Measurements from ENCODE around the gene IQSEC1.

Gene IQSEC1

DNA sequence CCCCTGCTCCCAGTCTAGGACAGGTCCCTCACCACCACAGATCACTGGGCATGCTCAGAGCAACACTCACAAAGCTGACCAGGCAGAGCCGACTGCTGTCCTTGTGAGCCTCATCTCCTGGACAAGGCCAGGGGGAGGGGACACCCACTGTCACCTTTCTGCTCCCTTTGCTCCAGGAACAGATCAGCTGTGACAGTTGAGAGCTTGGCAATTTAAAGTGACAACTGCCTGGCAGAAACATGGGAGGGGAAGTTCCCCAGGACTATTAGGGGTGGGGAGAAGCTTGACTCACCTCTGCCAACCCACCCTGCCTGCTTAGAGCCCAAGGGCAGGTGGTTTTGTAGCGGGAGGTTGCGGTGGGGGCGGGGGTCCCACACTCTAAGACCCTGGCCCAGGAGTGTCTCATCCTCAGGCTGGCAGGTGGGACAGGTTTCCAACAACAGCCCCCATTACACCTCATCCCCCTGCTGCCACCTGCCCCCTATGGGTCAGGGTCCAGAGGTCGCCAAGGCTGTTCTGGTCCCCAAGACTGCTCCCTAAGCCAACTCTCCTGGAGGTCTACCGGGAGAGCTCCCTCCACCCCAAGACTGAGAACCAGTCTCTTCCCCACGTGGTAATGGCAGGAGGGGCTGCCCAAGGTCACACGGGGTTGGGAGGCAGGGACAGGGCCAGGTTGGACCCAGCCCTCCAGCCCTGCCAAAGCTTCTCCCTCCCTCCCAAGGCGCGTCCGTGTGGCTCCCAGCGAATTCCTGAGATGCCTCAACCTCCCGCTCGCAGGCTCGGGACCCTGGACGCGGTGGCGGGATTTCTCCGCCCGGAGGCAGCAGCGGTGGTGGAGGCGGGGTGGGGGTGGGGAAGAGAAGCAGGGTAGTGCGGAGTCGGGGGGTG lies 80.4 kb downstream of the IQSEC1 start:
- DNase-seq, result no peak
- Histone ChIP-seq H3K9me3 (ENCODE audit: control insufficient read depth, low read length) (no peaks in the 10 kb centered on the region), H3K36me3 (ENCODE audit: control insufficient read depth, insufficient read depth, low read length) (peaks cover 12% of the 10 kb centered on the region), H3K27ac (ENCODE audit: insufficient read depth, low read length, poor library complexity, severe bottlenecking) (no peak overlapping the region), H3K27me3 (replicated peaks; ENCODE audit: control insufficient read depth, insufficient read depth, low read length, poor library complexity, severe bottlenecking) (no peaks in the 10 kb centered on the region), H3K4me1 (ENCODE audit: control insufficient read depth, insufficient read depth, low read length, poor library complexity, severe bottlenecking) (peaks cover 27% of the 10 kb centered on the region), H3K4me3 (ENCODE audit: insufficient read depth, low read depth, low read length, poor library complexity, severe bottlenecking) (peak overlapping the region; percentile 54)

DNA sequence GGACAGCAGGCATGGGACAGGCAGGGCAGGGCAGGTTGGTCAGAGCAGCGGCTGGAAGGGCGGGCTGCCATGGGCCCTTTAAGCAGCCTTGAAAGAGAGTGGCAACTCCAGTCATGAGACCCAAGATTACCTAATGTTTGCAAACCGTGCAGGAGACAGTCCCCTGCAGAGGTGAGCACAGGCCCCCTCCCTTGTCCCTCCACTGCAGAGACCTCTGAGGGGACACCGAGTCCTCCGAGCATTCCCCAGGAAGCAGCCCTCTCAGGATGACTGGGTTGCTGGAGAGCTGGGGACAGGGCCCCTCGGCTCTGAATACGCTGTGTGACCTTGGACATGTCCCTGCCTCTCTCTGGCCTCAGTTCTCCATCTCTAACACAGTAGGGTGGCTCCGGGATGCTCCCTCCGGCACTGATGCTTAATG lies 81.4 kb downstream of the IQSEC1 start:
- peaks cover 7% of the 10 kb centered on the region for H3K36me3 ChIP-seq (ENCODE audit: control insufficient read depth, insufficient read depth, low read length)
- DNase-seq, result no peak
- no peak overlapping the region for H3K4me3 ChIP-seq (ENCODE audit: insufficient read depth, low read depth, low read length, poor library complexity, severe bottlenecking)
- H3K27me3 ChIP-seq (replicated peaks; ENCODE audit: control insufficient read depth, insufficient read depth, low read length, poor library complexity, severe bottlenecking), result no peaks in the 10 kb centered on the region
- peaks cover 27% of the 10 kb centered on the region for H3K4me1 ChIP-seq (ENCODE audit: control insufficient read depth, insufficient read depth, low read length, poor library complexity, severe bottlenecking)
- H3K27ac ChIP-seq (ENCODE audit: insufficient read depth, low read length, poor library complexity, severe bottlenecking), result no peak overlapping the region
- no peaks in the 10 kb centered on the region for H3K9me3 ChIP-seq (ENCODE audit: control insufficient read depth, low read length)

DNA sequence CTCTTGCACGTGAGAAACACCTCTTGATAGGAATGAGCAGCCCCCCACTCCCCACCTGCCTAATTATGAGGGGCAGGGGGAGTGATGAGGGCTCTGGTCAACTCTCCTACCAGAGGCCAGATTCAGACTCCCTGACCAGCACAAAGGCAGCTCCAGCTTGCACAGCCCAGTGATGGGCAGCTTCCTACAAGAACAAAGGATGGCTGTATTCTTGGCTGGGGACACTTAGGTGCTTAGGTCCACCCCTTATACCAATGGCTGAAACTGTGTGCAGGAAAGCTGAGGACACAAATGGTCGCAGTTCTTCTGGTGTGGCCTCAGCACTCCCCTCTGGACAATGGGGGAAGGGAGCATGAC lies 81.8 kb downstream of the IQSEC1 start:
- H3K36me3 ChIP-seq (ENCODE audit: control insufficient read depth, insufficient read depth, low read length), result peaks cover 9% of the 10 kb centered on the region
- no peaks in the 10 kb centered on the region for H3K9me3 ChIP-seq (ENCODE audit: control insufficient read depth, low read length)
- no peak overlapping the region for H3K4me3 ChIP-seq (ENCODE audit: insufficient read depth, low read depth, low read length, poor library complexity, severe bottlenecking)
- peaks cover 27% of the 10 kb centered on the region for H3K4me1 ChIP-seq (ENCODE audit: control insufficient read depth, insufficient read depth, low read length, poor library complexity, severe bottlenecking)
- H3K27ac ChIP-seq (ENCODE audit: insufficient read depth, low read length, poor library complexity, severe bottlenecking), result no peak overlapping the region
- no peaks in the 10 kb centered on the region for H3K27me3 ChIP-seq (replicated peaks; ENCODE audit: control insufficient read depth, insufficient read depth, low read length, poor library complexity, severe bottlenecking)
- DNase-seq, result no peak

DNA sequence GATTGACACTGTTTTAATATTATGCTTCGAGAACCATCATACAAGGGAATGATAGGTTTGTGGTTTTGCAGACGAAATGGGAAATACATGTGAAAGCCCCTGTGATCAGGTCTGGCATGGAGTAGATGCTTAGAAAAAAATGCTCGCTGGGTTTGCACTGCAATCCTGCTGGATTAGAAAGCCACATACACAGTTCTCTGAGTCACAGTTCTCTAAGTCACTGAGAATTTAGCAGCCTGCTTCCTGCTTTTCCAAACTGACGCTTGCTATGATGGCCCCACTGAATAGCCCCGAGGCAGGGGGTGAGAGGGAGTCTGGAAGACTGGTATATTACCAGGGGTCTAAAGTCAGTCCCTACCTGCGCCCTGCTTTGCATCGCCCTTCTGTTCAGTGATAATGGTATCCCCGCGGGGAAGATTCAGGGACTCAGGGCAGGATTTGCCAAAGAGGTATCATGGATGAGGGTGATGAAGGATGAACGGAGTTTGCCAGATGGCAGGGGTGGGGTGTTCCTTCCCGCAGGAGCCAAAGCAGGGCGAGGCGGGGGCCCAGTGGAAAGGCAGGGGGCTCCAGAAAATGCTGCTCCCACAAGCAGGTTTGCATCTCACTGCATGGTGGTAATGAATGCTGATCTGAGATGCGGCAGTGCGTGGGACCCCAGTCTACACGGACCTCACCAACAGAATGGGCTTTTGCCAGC lies 82.3 kb downstream of the IQSEC1 start:
- no peak overlapping the region for H3K27ac ChIP-seq (ENCODE audit: insufficient read depth, low read length, poor library complexity, severe bottlenecking)
- H3K27me3 ChIP-seq (replicated peaks; ENCODE audit: control insufficient read depth, insufficient read depth, low read length, poor library complexity, severe bottlenecking), result no peaks in the 10 kb centered on the region
- DNase-seq, result no peak
- H3K36me3 ChIP-seq (ENCODE audit: control insufficient read depth, insufficient read depth, low read length), result peaks cover 11% of the 10 kb centered on the region
- H3K4me3 ChIP-seq (ENCODE audit: insufficient read depth, low read depth, low read length, poor library complexity, severe bottlenecking), result no peak overlapping the region
- H3K4me1 ChIP-seq (ENCODE audit: control insufficient read depth, insufficient read depth, low read length, poor library complexity, severe bottlenecking), result peaks cover 27% of the 10 kb centered on the region
- no peaks in the 10 kb centered on the region for H3K9me3 ChIP-seq (ENCODE audit: control insufficient read depth, low read length)

DNA sequence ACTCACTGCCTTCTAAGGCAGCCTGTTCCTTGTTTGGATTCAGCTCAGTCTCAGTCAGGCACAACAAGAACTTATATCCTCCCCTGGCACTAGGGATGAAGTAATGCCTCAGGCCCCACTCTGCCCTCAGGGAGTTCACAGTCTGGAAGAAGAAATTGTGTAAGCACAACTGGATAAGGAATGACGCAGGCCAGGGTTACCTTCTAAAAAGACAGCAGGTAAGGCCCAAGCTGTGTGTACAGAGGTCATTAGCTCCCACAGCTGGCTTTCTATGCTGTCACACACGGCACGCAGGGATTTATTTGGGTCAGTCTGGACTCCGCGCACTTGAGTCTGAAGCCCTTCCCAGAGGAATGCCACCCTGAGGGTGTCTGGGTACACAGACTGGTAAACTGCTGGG lies 82.9 kb downstream of the IQSEC1 start:
- peaks cover 11% of the 10 kb centered on the region for H3K36me3 ChIP-seq (ENCODE audit: control insufficient read depth, insufficient read depth, low read length)
- DNase-seq, result no peak
- H3K27ac ChIP-seq (ENCODE audit: insufficient read depth, low read length, poor library complexity, severe bottlenecking), result no peak overlapping the region
- no peaks in the 10 kb centered on the region for H3K27me3 ChIP-seq (replicated peaks; ENCODE audit: control insufficient read depth, insufficient read depth, low read length, poor library complexity, severe bottlenecking)
- peaks cover 23% of the 10 kb centered on the region for H3K4me1 ChIP-seq (ENCODE audit: control insufficient read depth, insufficient read depth, low read length, poor library complexity, severe bottlenecking)
- H3K9me3 ChIP-seq (ENCODE audit: control insufficient read depth, low read length), result no peaks in the 10 kb centered on the region
- no peak overlapping the region for H3K4me3 ChIP-seq (ENCODE audit: insufficient read depth, low read depth, low read length, poor library complexity, severe bottlenecking)

DNA sequence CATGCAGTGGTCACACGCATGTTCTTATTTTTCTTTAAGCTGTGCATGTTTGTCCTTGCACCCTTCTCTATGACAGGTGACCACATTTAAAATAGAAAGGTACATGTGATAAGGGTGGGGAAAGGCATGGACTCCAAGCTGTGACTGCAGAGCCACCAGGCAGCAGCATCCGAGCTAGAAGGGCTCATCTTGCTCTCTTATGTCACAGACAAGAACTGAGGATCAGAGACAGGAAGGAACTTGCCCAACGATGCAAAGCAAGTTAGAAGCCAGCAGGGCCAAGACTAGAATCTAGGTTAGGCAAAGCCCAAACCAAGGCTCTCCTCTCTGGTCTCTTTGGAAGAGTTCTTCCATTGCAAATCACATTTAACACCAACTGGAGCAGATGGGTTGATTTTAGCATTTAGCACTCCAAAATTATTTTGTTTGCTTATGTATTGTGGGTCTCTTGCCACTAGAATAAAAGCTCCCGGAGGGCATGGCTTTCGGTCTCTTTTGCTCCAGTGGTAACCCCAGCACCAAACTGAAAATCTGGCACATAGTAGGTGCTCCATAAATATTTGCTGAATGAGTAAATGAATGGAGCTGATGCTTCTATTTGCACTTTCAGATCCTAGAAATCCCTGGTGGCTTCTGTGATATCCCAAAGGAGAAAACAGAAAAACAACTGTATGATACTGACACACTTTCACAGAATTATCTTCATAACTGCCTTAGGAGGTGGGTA lies 84.3 kb downstream of the IQSEC1 start:
- no peaks in the 10 kb centered on the region for H3K27me3 ChIP-seq (replicated peaks; ENCODE audit: control insufficient read depth, insufficient read depth, low read length, poor library complexity, severe bottlenecking)
- no peak for DNase-seq

DNA sequence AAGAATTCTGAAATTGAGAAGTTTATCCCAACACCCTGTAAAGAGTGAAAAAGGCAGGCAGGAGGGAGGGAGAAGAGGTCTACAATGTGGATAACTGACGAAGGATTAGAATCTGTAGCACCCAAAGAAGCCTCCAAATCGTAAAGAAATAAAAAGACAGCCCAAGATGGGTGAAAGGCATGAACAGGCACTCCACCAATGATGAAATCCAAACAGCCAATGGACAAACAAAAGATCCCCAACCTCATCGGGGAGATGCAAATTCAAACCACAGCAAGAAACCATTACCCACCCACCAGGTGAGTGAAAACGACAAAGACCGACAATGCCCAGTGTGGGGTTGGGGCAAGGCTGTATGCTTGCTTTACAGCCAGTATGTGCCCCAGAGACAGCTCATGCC lies 85.6 kb downstream of the IQSEC1 start:
- Histone ChIP-seq H3K27ac (ENCODE audit: insufficient read depth, low read length, poor library complexity, severe bottlenecking) (no peak overlapping the region), H3K4me3 (ENCODE audit: insufficient read depth, low read depth, low read length, poor library complexity, severe bottlenecking) (no peak overlapping the region), H3K4me1 (ENCODE audit: control insufficient read depth, insufficient read depth, low read length, poor library complexity, severe bottlenecking) (peaks cover 18% of the 10 kb centered on the region), H3K27me3 (replicated peaks; ENCODE audit: control insufficient read depth, insufficient read depth, low read length, poor library complexity, severe bottlenecking) (no peaks in the 10 kb centered on the region), H3K36me3 (ENCODE audit: control insufficient read depth, insufficient read depth, low read length) (peaks cover 11% of the 10 kb centered on the region), H3K9me3 (ENCODE audit: control insufficient read depth, low read length) (no peaks in the 10 kb centered on the region)
- DNase-seq, result no peak

More for the DNA sequence above, 84.3 kb downstream of the IQSEC1 start:
- no peaks in the 10 kb centered on the region for H3K9me3 ChIP-seq (ENCODE audit: control insufficient read depth, low read length)
- H3K36me3 ChIP-seq (ENCODE audit: control insufficient read depth, insufficient read depth, low read length), result peaks cover 11% of the 10 kb centered on the region
- no peak overlapping the region for H3K27ac ChIP-seq (ENCODE audit: insufficient read depth, low read length, poor library complexity, severe bottlenecking)
- H3K4me1 ChIP-seq (ENCODE audit: control insufficient read depth, insufficient read depth, low read length, poor library complexity, severe bottlenecking), result peaks cover 20% of the 10 kb centered on the region
- no peak overlapping the region for H3K4me3 ChIP-seq (ENCODE audit: insufficient read depth, low read depth, low read length, poor library complexity, severe bottlenecking)

DNA sequence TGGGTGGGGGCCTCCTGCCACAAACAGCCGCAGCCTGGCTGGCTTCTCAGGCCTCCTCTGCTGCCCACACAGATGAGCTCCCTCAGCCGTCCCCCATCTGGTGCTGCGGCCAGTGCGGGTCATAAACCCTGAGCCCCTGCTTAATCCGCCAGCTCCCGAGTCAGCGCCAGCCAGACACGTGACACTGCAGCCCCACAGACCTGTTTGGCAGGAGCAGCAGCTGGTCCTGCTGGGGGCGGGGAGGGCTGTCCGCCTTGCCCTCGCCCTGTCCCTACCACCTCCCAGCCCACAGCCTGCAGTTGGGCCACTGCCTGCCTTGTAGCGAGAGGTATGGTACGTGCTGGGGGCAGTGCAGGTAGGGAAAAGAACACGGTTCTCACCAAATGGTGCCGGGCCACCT lies 86.2 kb downstream of the IQSEC1 start:
- Histone ChIP-seq H3K4me1 (ENCODE audit: control insufficient read depth, insufficient read depth, low read length, poor library complexity, severe bottlenecking) (peaks cover 21% of the 10 kb centered on the region), H3K4me3 (ENCODE audit: insufficient read depth, low read depth, low read length, poor library complexity, severe bottlenecking) (no peak overlapping the region), H3K9me3 (ENCODE audit: control insufficient read depth, low read length) (no peaks in the 10 kb centered on the region), H3K36me3 (ENCODE audit: control insufficient read depth, insufficient read depth, low read length) (peaks cover 11% of the 10 kb centered on the region), H3K27ac (ENCODE audit: insufficient read depth, low read length, poor library complexity, severe bottlenecking) (no peak overlapping the region), H3K27me3 (replicated peaks; ENCODE audit: control insufficient read depth, insufficient read depth, low read length, poor library complexity, severe bottlenecking) (no peaks in the 10 kb centered on the region)
- no peak for DNase-seq

DNA sequence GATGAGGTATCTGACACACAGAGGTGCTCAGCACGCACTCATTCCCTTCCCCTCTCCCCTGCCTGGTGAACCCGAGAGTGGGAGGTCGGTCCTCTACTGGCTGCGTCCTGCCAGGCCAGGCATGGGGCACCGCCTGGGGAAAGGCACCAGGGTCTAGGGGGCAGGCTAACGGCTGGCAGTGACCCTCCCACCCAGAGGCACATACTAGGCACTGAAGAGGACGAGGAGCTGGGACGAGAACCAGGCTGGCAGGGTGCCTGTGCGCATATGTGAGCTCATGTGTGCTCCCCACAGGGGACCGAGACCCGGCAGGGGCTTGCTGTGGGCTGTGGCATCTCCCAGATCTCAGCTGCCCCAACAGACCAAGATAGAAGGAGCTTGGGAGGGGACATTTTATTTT lies 86.7 kb downstream of the IQSEC1 start:
- H3K27me3 ChIP-seq (replicated peaks; ENCODE audit: control insufficient read depth, insufficient read depth, low read length, poor library complexity, severe bottlenecking), result no peaks in the 10 kb centered on the region
- no peak for DNase-seq
- peaks cover 21% of the 10 kb centered on the region for H3K4me1 ChIP-seq (ENCODE audit: control insufficient read depth, insufficient read depth, low read length, poor library complexity, severe bottlenecking)
- H3K36me3 ChIP-seq (ENCODE audit: control insufficient read depth, insufficient read depth, low read length), result peaks cover 11% of the 10 kb centered on the region
- no peaks in the 10 kb centered on the region for H3K9me3 ChIP-seq (ENCODE audit: control insufficient read depth, low read length)
- H3K4me3 ChIP-seq (ENCODE audit: insufficient read depth, low read depth, low read length, poor library complexity, severe bottlenecking), result no peak overlapping the region
- H3K27ac ChIP-seq (ENCODE audit: insufficient read depth, low read length, poor library complexity, severe bottlenecking), result no peak overlapping the region

DNA sequence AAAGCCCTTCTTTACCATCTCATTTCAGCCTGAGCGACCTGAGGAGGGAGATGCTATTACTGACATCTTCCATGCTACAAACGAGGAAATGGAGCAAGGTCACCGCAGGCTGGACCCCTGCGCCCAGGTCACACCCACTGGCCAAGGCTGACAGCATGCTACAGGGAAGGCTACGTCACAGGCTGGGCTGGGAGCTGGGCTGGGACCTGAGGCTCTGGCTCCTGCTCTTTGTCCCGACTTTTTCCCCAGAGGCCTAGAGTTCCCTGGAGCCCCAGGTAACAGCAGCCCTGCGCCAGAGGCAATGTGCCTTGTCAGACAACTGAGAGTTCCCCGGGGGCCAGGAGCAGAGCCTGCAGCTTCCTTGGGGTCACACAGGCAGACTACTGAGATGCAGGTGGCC lies 87.2 kb downstream of the IQSEC1 start:
- no peak for DNase-seq
- Histone ChIP-seq H3K4me3 (ENCODE audit: insufficient read depth, low read depth, low read length, poor library complexity, severe bottlenecking) (no peak overlapping the region), H3K36me3 (ENCODE audit: control insufficient read depth, insufficient read depth, low read length) (peaks cover 11% of the 10 kb centered on the region), H3K4me1 (ENCODE audit: control insufficient read depth, insufficient read depth, low read length, poor library complexity, severe bottlenecking) (peaks cover 21% of the 10 kb centered on the region), H3K27ac (ENCODE audit: insufficient read depth, low read length, poor library complexity, severe bottlenecking) (no peak overlapping the region), H3K9me3 (ENCODE audit: control insufficient read depth, low read length) (no peaks in the 10 kb centered on the region), H3K27me3 (replicated peaks; ENCODE audit: control insufficient read depth, insufficient read depth, low read length, poor library complexity, severe bottlenecking) (no peaks in the 10 kb centered on the region)
